ENCODE data around the gene GIPC2.

Gene GIPC2

DNA sequence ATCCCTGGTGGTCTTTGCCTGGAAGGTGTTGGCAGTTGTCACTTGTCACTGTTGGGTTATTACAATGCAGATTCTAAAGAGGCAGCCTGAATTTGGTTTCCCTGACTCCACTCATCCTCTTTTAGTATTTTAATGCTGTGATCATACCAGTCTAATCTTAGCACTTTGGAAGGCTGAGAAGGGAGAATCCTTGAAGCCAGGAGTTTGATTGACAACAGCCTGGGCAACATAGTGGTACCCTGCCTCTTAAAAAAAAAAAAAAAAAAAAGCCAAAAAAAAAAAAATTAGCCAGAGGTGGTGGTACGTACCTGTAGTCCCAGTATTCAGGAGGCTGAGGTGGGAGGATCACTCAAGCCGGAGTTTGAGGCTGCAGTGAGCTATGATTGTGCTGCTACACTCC, 7.7 kb downstream of the GIPC2 start:
- no peak overlapping the region for H3K4me3 ChIP-seq (replicated peaks; ENCODE audit: low read depth, low read length)
- DNase-seq (ENCODE audit: low read depth), result no peak
- TF ChIP-seq, protein P1, sequence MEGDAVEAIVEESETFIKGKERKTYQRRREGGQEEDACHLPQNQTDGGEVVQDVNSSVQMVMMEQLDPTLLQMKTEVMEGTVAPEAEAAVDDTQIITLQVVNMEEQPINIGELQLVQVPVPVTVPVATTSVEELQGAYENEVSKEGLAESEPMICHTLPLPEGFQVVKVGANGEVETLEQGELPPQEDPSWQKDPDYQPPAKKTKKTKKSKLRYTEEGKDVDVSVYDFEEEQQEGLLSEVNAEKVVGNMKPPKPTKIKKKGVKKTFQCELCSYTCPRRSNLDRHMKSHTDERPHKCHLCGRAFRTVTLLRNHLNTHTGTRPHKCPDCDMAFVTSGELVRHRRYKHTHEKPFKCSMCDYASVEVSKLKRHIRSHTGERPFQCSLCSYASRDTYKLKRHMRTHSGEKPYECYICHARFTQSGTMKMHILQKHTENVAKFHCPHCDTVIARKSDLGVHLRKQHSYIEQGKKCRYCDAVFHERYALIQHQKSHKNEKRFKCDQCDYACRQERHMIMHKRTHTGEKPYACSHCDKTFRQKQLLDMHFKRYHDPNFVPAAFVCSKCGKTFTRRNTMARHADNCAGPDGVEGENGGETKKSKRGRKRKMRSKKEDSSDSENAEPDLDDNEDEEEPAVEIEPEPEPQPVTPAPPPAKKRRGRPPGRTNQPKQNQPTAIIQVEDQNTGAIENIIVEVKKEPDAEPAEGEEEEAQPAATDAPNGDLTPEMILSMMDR (IDR thresholded peaks at IDR 0.05; ENCODE audit: low read length, missing control alignments), result no peak

DNA sequence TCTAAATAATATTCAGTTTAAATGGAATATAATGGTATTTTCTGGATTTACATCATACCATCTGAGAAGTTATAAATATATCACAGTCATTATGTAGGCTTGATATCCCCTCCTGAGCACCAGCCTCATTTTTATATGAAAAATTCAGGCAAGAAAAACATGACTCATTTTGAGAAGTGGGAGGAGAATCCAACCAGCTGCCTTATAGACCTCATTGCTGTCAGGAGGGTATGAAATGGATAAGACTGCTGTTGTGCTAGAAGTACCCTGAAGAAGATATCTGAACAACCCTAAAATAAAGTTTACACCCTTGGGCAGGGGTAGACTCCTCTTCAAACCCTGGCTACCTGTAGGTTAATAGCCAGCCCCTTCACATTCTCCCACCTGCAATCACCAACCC, 8.8 kb downstream of the GIPC2 start:
- peak; percentile 39 for DNase-seq (ENCODE audit: low read depth)
- no peak overlapping the region for H3K4me3 ChIP-seq (replicated peaks; ENCODE audit: low read depth, low read length)
- TF ChIP-seq, protein P1 (IDR thresholded peaks at IDR 0.05; ENCODE audit: low read length, missing control alignments), result no peak

DNA sequence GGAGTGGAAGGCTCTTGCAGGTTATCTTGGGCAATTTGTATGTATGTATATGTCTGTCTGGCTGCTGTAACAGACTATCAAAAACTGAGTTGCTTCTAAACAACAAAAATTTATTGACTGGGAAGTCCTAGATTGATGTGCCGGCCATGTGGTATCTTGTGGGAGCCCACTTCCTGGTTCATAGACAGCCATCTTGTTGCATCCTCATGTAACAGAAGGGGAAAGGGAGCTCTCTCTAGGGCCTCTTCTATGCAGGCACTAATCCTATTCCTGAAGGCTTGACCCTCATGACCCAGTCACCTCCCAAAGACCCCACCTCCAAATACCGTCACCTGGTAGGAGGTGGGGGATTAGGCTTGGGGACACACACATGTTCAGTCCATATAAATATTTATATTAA, 9.2 kb downstream of the GIPC2 start:
- TF ChIP-seq, protein P1 (IDR thresholded peaks at IDR 0.05; ENCODE audit: low read length, missing control alignments), result no peak
- H3K4me3 ChIP-seq (replicated peaks; ENCODE audit: low read depth, low read length), result no peak overlapping the region
- DNase-seq (ENCODE audit: low read depth), result no peak

DNA sequence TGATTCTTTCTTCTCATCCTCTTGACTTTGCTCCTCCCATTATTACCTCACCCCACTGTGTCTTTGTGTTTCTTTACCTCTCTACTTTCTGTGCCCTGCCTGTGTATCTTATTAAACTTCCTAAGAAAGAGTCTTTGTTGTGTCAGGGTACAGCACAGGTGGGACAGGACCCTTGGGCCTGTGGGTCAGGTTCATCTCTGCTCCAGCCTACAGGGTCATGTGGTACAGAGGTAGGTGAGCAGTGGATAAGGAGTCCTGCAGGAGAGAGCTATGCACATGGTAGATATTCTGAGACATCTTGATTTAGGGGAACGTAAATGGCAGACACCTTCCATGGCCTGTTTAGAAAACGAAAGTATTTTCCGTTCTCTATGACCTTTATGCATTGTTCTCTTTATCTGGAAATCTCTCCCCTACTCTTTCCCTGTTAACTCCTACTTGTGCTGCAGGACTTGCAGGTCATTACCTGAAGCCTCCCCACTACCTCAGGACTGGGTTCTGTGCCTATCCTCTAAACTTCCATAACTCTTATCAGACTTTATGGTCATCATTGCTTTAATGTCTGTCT, 9.9 kb downstream of the GIPC2 start:
- TF ChIP-seq, protein P1 (IDR thresholded peaks at IDR 0.05; ENCODE audit: low read length, missing control alignments), result no peak
- DNase-seq (ENCODE audit: low read depth), result no peak
- no peak overlapping the region for H3K4me3 ChIP-seq (replicated peaks; ENCODE audit: low read depth, low read length)

DNA sequence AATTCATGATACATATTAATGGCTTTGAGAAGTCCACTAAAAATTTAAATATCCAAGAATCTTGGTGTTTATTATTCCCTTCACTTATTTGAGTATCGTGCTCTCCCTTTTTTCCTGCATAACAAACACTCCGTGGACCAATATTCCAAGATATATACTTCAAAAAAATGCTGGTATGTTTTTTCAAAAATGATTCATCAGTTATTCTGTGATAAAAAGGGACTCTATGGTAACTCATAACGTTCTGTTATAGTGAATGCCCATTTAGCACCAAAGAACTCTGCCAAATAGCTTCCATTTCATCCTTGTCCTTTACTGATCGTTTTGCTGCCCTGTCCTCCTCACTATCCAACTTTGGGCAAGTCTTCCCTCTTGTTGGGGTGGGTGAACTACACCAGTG, 12.9 kb downstream of the GIPC2 start:
- no peak for DNase-seq (ENCODE audit: low read depth)
- no peak overlapping the region for H3K4me3 ChIP-seq (replicated peaks; ENCODE audit: low read depth, low read length)
- TF ChIP-seq, protein P1 (IDR thresholded peaks at IDR 0.05; ENCODE audit: low read length, missing control alignments), result no peak

DNA sequence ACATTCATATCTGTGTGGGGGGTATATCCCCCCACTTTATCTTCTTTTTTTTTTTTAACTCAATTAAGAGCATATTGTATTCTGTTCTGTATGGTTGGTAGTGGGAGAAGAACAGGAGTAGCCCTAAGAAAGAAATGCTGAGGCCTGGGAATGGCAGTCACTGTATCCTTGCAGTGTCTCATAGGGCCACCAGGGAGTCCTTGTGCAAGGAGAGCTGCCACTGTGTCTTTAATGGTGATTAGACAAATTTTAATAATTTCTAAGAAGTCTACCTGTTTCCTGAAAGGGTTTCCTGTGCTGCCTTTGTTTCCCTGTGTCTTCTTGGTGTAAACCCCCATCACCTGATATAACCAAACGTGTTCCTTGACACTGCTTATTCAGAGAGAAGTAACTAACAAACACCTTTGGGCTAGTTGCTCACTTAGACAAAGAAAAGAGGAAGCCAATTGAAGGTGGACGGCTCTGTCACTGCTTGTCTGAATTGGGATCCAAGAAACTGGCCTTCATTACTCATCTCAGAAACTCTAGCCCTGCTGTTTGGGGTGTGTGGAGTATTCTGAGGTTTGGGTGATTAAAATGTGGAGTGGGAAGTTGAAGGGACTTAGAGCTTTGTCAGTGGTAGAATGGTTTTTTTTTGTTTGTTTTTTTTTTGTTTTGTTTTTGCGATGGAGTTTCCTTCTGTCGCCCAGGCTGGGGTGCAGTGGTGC, 15.2 kb downstream of the GIPC2 start:
- DNase-seq (ENCODE audit: low read depth), result no peak
- TF ChIP-seq, protein P1 (IDR thresholded peaks at IDR 0.05; ENCODE audit: low read length, missing control alignments), result no peak
- H3K4me3 ChIP-seq (replicated peaks; ENCODE audit: low read depth, low read length), result no peak overlapping the region
